ENCODE results near the gene GMNC.

- TF ChIP-seq EP300 (conservative IDR thresholded peaks at IDR 0.05; ENCODE audit: poor library complexity, severe bottlenecking), result no peak
- no peak for TF ChIP-seq POLR2AphosphoS5 (IDR thresholded peaks at IDR 0.05)
- no peak for TF ChIP-seq REST (IDR thresholded peaks at IDR 0.05; ENCODE audit: borderline replicate concordance)
- no peak for TF ChIP-seq CTCF (IDR thresholded peaks at IDR 0.05; ENCODE audit: poor library complexity, severe bottlenecking)
- TF ChIP-seq SMC3 (conservative IDR thresholded peaks at IDR 0.05; ENCODE audit: poor library complexity), result no peak
- TF ChIP-seq TAF1 (IDR thresholded peaks at IDR 0.05; ENCODE audit: low read depth), result no peak
- TF ChIP-seq MXI1 (conservative IDR thresholded peaks at IDR 0.05; ENCODE audit: poor library complexity, severe bottlenecking), result no peak
- no peak for TF ChIP-seq RAD21 (conservative IDR thresholded peaks at IDR 0.05)
Observed at GRCh38 chr3:190847436-190847835, 15.1 kb downstream of the GMNC start.

Measured in neural cell (in vitro differentiated cells).